Activated T-helper 17 cell treated with anti-CD3 and anti-CD28 coated beads, Interleukin-2, amount 50 U/mL, for 72 hours (primary cell): ENCODE results near the gene MX2. TPM values are rescaled to one million over a fixed set of nuclear protein-coding genes. Genes with fewer than 3 reads are reported as not detected.
A peak's percentile ranks its signal among the peaks of the same experiment; 100 is the strongest.
"Not testable (repeated sequence)": the region's sequence is repeated elsewhere in the genome, so short reads cannot be mapped to it uniquely, and the experiment has no call there.

ENCODE experiments used
- ATAC-seq: fragments of 150-1000 bp; cut with Tn5 transposase; replicated peaks from 2 replicates; pipeline ENCODE4 v1.10.0; 2021; ENCODE audit warnings: mild to moderate bottlenecking, moderate library complexity
- H3K27ac Mint-ChIP-seq: one replicate; pipeline ENCODE4 v1.8.0; 2022; ENCODE audit warnings: mixed read lengths
- H3K27me3 Mint-ChIP-seq: one replicate; pipeline ENCODE4 v1.8.0; 2022; ENCODE audit warnings: mixed read lengths
- H3K36me3 Mint-ChIP-seq: one replicate; pipeline ENCODE4 v1.8.0; 2022; ENCODE audit warnings: low read depth, mild to moderate bottlenecking, mixed read lengths
- H3K4me1 Mint-ChIP-seq: one replicate; pipeline ENCODE4 v1.8.0; 2022; ENCODE audit warnings: mixed read lengths
- H3K4me3 Mint-ChIP-seq: one replicate; pipeline ENCODE4 v1.8.0; 2022; ENCODE audit warnings: mild to moderate bottlenecking, mixed read lengths
- H3K9me3 Mint-ChIP-seq: one replicate; pipeline ENCODE4 v1.8.0; 2022; ENCODE audit warnings: mixed read lengths
- total RNA-seq, 2 donors: library from RNA; stranded (reverse); gene quantifications; one replicate each; pipeline ENCODE4 v1.2.3, GENCODE V29; 2022

MX2 gene, protein sequence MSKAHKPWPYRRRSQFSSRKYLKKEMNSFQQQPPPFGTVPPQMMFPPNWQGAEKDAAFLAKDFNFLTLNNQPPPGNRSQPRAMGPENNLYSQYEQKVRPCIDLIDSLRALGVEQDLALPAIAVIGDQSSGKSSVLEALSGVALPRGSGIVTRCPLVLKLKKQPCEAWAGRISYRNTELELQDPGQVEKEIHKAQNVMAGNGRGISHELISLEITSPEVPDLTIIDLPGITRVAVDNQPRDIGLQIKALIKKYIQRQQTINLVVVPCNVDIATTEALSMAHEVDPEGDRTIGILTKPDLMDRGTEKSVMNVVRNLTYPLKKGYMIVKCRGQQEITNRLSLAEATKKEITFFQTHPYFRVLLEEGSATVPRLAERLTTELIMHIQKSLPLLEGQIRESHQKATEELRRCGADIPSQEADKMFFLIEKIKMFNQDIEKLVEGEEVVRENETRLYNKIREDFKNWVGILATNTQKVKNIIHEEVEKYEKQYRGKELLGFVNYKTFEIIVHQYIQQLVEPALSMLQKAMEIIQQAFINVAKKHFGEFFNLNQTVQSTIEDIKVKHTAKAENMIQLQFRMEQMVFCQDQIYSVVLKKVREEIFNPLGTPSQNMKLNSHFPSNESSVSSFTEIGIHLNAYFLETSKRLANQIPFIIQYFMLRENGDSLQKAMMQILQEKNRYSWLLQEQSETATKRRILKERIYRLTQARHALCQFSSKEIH
- total RNA-seq = 10 to 100 TPM; 13.0 to 59.1 TPM

DNA sequence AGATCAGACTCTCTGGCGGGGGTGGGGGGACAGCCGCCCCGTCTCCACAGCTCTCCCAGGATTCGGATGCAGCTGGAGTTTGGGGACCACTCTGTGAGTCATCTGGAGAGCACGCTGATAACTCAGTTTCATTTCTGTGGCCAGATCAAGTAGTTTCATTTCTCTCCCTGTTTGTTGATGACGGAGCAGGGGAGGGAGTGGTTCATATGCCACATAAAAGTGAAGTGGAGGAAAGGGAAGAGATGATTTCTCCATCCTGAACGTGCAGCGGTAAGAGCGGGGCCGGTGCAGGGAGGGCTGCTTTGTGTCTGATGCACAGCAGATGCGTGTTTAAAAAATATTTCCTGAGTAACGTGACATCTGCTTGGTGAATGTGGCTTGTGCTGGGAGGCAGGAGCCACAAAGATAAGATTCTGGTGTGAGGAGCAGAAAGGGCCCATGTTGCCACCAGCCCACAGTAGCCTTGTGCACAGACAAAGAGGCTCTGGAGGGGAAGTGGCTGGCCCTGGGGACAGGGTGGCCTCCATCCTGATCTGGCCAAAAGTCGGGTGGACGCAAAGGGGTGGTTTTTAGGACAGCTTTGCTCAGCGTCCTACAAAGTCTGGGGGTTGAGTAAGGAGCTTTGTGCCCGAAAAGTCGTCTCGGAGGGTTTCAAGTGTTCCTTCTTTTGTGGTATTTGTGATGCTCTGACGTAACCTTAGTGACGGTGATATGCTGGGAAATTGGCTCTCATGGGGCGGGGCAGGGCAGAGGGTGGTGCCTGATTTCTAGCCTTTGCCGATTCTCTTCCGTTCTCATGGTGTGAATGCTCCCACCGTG is at the start of gene MX2:
TSS of gene MX2 (plus strand) at position 242 of the 819 bp plus-strand sequence. CDS start 14,880 bp downstream, outside the sequence.
- H3K36me3 Mint-ChIP-seq = no peaks in the 10 kb centered on the region
- peak; percentile 84 for ATAC-seq
- peak within 1 kb of the TSS; percentile 97 for H3K27ac Mint-ChIP-seq
- peaks cover 21% of the 10 kb centered on the region for H3K4me1 Mint-ChIP-seq
- H3K4me3 Mint-ChIP-seq = peak within 1 kb of the TSS; percentile 86
- H3K27me3 Mint-ChIP-seq = no peaks in the 10 kb centered on the region
- H3K9me3 Mint-ChIP-seq = no peaks in the 10 kb centered on the region

DNA sequence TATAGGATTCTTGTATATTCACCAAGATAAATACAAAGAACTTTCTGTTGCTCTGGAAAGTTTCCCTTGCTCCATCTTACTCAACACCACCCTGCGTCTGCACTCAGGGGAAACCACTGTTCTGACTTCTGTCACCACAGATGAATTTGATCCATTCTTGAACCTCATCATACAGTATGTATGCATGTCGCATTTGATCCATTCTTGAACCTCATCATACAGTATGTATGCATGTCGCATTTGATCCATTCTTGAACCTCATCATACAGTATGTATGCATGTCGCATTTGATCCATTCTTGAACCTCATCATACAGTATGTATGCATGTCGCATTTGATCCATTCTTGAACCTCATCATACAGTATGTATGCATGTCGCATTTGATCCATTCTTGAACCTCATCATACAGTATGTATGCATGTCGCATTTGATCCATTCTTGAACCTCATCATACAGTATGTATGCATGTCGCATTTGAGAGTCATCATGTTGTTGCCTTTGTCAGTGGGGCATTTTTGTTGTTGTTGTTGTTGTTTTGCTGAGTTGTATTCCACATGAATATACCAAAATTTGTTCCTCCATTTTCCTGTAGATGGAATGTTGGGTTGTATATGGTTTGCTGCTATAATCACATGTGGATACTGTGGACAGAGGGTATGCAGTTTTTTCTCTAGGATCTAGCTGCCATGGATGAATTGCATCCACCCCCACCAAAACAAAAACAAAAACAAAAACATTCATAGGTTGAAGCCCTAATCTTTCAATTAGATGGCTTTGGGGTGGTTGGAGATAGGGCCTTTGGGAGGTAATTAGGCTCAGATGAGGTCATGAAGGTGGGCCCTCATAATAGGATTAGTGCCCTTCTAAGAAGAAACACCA is 48.3 kb upstream of the MX2 start:
- H3K36me3 Mint-ChIP-seq, H3K4me1 Mint-ChIP-seq, H3K4me3 Mint-ChIP-seq, ATAC-seq, H3K27ac Mint-ChIP-seq, H3K9me3 Mint-ChIP-seq: not testable (repeated sequence)
- H3K27me3 Mint-ChIP-seq = peaks cover 30% of the 10 kb centered on the region

DNA sequence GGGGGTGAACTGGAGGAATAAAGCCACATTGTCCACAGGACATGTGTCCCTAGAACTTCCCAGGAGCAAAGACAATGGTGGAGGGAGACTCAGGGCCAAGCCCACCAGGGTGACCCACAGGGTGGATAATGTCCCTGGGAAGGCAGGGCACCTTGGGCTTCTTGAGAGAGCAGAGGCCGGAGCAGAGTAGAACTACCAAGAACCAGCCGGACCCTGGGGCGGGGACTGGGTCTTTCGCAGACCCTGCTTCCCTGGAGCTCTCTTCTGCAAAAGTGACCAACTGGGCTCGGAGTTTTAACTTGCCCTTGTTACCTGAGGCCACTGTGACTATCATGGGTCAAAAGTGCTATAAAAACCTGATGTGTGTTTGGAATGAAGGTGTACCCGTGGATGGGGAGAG is 46.1 kb upstream of the MX2 start:
- ATAC-seq = no peak
- no peak overlapping the region for H3K4me3 Mint-ChIP-seq
- no peak overlapping the region for H3K27ac Mint-ChIP-seq
- peaks cover 30% of the 10 kb centered on the region for H3K27me3 Mint-ChIP-seq
- no peaks in the 10 kb centered on the region for H3K36me3 Mint-ChIP-seq
- H3K4me1 Mint-ChIP-seq = no peaks in the 10 kb centered on the region
- no peaks in the 10 kb centered on the region for H3K9me3 Mint-ChIP-seq

DNA sequence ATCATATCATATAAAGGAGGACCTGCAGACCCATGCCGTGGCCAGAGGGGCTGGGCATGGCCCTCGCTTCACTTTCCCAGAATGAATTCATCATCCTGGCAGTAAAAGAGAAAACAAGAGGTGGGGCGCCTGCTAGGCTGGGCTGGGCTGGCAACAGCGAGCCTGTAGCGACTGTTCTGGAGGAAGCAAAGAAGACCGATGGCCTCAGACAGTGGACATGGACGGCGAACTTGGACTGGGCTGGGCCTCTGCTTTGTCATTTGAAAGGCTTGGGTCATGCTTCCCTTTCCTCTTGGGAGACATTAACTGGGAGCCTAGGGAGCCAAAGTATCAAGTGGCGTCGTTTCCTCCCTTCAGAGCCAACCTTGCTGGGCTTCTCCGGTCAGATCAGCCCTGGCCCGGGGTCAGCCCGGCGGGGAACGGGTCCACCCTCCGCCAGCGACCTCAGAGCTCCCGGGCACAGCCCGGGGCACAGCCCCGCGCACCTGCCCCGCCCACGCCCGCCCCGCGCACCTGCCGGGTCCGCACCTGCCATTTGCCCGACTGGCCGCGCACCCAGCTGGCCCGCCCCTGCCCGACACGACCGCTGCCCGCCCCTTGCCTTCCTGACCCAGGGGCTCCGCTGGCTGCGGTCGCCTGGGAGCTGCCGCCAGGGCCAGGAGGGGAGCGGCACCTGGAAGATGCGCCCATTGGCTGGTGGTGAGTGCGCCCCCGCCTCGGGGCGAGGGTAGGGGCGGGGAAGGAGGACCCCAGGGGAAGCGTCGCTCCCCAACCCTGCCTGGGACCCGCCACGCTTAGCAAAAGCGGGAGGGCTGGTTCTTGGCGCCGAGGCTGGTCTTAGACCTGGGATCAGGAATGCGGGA is 45.4 kb upstream of the MX2 start, which contains the start of gene FAM3B:
TSS of gene FAM3B (plus strand) at position 602 of the 863 bp plus-strand sequence. CDS start at position 681, 79 bp downstream.
- ATAC-seq = no peak
- Mint-ChIP-seq H3K9me3 (no peaks in the 10 kb centered on the region), H3K4me1 (no peaks in the 10 kb centered on the region), H3K27me3 (peaks cover 33% of the 10 kb centered on the region), H3K36me3 (no peaks in the 10 kb centered on the region), H3K27ac (no peak within 1 kb of the TSS), H3K4me3 (no peak within 1 kb of the TSS)

DNA sequence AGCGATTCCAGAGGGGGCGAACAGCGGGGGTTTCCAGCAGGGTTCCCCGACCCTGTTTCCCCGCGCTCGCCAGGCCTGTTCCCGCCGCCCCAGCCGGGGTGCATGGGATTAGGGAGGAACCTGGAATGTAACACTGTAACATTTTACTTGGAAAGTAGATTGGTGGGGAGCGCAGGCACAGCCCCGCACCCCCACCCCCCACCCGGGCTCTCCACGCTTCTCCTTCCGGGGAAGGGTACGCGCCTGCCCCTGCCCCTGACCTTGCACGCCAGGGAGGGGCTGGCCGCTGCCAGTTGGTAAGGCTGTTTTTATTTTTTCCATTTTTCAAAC is 44.8 kb upstream of the MX2 start:
- Mint-ChIP-seq H3K27ac (no peak overlapping the region), H3K27me3 (peaks cover 38% of the 10 kb centered on the region), H3K36me3 (no peaks in the 10 kb centered on the region), H3K9me3 (no peaks in the 10 kb centered on the region), H3K4me1 (peaks cover 4% of the 10 kb centered on the region), H3K4me3 (no peak overlapping the region)
- ATAC-seq = no peak

DNA sequence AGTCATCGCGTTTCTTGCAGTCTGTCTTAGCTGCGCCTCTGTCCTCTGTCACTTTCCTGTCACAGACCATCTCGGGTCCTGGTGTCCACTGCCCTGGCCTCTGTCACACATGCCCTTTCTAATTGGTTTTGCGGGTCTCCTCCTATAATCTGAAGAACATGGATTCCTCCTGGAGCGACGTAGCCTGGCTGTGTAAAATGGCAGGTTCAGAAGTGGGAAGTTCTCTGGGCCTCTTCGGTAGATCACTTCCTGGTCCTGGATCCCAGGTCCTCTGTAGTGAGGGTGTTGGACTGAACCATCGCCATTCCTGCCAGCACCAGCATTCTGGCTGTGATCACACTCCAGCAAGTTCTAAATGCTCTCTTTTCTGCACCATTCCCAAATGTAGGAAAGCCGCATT is 44.4 kb upstream of the MX2 start:
- Mint-ChIP-seq H3K9me3 (no peaks in the 10 kb centered on the region), H3K36me3 (no peaks in the 10 kb centered on the region), H3K4me1 (peaks cover 5% of the 10 kb centered on the region), H3K27me3 (peaks cover 36% of the 10 kb centered on the region), H3K27ac (no peak overlapping the region), H3K4me3 (no peak overlapping the region)
- no peak for ATAC-seq

DNA sequence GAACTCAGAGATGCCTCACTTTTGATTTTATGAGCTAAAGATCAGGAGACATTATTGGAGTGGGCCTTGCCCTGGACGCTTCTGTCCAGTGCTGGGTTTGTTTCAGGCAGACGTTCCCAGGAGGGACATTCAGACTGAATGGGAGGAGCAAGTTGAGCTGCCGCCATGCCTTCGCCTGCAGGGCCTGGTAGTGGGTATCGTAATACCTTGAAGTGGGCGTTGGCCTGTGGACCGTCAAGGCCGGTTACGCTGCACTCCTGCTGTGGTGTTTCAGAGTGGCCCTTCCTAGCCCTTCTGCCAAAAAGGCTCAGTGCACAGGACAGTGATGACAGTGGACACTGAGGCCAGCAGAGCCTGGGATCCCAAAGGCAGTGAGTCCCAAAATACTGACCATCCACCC is 43.6 kb upstream of the MX2 start:
- Mint-ChIP-seq H3K4me1 (peaks cover 5% of the 10 kb centered on the region), H3K27me3 (peaks cover 33% of the 10 kb centered on the region), H3K9me3 (no peaks in the 10 kb centered on the region), H3K36me3 (no peaks in the 10 kb centered on the region), H3K27ac (no peak overlapping the region), H3K4me3 (no peak overlapping the region)
- no peak for ATAC-seq

DNA sequence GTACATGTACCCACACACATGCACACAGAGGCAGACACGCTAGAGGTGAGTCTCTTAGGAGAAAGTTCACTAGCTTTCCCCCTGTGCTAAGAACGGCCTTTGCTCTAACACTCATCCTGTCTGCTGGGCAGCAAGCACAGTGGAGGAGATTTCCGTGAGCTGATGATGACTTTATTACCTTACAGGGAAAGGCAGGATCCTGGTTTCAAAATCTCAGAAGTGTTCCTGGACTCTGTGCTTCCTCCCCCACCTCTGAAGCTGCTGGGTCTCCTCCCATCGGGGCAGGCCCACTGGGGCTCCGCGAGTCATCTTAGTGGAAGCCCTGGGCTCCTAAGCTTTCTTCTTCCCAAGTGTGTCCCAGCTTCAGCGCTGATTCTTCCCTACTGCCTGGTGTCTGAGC is 42.6 kb upstream of the MX2 start:
- Mint-ChIP-seq H3K4me1 (peaks cover 5% of the 10 kb centered on the region), H3K27ac (no peak overlapping the region), H3K9me3 (no peaks in the 10 kb centered on the region), H3K27me3 (peaks cover 33% of the 10 kb centered on the region), H3K4me3 (no peak overlapping the region), H3K36me3 (no peaks in the 10 kb centered on the region)
- no peak for ATAC-seq

DNA sequence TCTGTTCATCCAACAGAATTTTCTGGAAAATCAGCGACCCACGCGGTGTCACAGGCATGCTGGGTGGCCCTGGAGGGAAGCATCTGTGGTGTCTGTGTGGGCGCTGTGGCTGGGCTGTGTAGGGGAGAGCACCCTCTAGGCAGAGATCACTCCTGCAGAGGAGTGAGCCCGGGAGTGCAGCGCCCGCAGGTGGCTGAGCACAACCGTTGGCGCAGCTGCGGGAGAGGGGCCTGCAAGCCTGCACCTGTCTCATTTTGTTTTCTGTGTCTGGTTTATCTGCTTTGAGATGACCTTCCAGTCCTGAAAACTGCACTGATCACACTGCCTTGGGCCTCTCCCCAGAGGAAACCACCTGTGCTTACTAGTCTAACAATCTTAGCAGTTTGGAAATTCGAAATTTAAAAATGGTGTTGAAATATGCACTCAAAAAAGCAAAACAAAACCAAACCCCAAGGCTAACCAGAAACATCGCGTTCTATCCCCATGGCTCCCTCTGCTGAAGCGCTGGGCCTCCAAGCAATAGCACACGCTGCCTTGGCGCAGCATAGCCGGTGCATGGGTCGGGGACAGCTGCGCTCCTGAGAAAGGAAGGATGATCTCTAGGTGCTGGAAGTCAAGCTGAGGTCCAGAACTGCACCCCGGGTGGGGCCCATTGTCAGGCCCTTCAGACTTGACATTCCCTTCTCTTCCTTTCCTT is 40.5 kb upstream of the MX2 start:
- H3K4me1 Mint-ChIP-seq = peaks cover 5% of the 10 kb centered on the region
- no peak overlapping the region for H3K4me3 Mint-ChIP-seq
- peaks cover 17% of the 10 kb centered on the region for H3K27me3 Mint-ChIP-seq
- peak; percentile 24 for ATAC-seq
- H3K27ac Mint-ChIP-seq = no peak overlapping the region
- H3K36me3 Mint-ChIP-seq = no peaks in the 10 kb centered on the region
- H3K9me3 Mint-ChIP-seq = no peaks in the 10 kb centered on the region

DNA sequence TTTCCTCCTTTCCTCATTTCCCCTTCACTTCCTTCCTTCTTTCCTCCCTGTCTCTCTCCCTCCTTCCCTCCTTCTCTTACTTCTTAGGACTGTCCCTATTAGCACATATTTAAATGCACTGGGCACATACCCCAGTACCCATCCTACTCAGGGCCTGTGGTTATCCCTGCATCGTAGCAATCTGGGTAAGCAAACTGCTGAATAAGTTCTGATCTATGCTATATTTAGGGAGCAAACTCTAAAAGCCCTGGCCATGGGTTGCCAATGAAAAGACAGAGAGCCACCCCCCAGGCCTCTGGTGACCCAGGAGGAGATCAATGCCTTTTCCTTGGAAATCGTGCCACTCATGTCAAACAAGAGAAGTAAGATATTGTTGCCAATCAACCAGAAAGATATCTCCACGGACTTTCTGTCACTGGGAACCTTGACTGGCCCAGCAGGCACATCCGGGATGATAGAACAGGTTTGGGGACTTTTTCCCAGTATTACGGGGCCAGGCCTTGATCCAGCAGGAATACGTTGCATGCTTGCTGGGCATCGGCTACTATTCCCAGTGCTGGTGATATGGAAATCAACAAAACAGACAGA is 39.8 kb upstream of the MX2 start:
- H3K4me1 Mint-ChIP-seq = peaks cover 5% of the 10 kb centered on the region
- no peaks in the 10 kb centered on the region for H3K36me3 Mint-ChIP-seq
- H3K27ac Mint-ChIP-seq = no peak overlapping the region
- no peak for ATAC-seq
- H3K27me3 Mint-ChIP-seq = peaks cover 17% of the 10 kb centered on the region
- no peak overlapping the region for H3K4me3 Mint-ChIP-seq
- no peaks in the 10 kb centered on the region for H3K9me3 Mint-ChIP-seq

DNA sequence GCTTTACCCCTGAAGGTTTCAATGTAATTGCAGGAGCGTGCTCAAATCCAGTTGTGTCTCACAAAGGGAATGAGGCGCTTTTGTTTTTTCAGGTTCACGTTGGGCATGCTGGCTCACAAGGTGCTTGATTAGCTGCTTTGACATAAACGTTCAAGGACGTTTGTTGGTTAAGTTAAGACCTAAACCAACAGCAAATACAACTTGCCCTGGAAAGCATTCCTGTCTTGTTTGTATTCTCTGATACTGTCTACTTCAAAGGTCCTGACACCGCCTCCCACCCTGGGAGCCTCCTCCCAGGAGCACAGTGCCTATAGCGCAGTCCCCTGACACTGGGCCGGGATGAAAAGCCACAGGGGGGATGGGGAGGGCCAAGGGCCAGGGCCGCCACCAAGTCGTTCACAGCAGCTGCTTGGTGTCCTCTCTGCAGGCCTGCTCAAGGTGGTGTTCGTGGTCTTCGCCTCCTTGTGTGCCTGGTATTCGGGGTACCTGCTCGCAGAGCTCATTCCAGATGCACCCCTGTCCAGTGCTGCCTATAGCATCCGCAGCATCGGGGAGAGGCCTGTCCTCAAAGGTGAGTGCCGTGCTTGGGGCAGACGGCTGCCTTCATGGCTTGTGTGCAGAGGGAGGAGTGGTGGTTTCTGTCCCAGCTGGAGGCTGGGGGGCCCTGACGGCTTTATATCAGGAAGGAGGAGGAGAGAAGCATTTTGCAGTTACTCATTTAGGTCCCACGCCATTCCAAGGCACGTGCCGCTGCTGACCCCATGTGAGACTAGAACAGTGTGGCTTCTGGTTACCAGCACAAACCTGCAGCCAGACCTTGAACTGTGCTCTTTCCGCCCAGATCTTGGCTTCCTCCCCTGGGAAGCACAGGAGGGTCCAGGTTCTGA is 39.1 kb upstream of the MX2 start:
- Mint-ChIP-seq H3K9me3 (no peaks in the 10 kb centered on the region), H3K27ac (no peak overlapping the region), H3K4me3 (no peak overlapping the region), H3K27me3 (peaks cover 11% of the 10 kb centered on the region), H3K36me3 (no peaks in the 10 kb centered on the region), H3K4me1 (peaks cover 5% of the 10 kb centered on the region)
- ATAC-seq = no peak
